HS-5 (cell line): ENCODE measurements around the gene MBLAC2.

ENCODE experiments used
- DNase-seq: peaks from one replicate; pipeline ENCODE4 v3.0.0-alpha.2; 2012; ENCODE audit warnings: low read depth

MBLAC2 gene

GRCh38 chr5:90461288-90461687 is 13.3 kb downstream of the MBLAC2 start:
- DNase-seq, result no peak

DNA sequence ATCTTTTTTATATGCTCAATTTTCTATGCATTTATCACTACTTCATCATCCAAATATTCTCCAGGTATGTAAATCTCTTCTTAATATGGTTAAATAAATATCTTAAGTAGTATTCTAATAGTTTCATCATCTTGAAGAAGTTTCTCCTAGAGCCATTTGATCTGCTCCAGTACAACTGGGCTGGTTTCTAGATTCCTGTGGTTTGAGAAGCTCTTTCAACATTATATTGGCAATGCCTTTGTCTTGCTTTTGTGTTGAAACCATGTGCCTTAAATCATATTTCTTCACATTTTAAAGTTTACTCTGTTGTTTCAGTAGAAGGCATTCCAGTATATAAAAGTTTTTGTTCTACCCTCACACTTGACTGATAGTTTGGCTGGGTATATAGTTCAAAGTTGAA is 27.6 kb downstream of the MBLAC2 start:
- no peak for DNase-seq

GRCh38 chr5:90440644-90441043 is 33.9 kb downstream of the MBLAC2 start:
- no peak for DNase-seq

DNA sequence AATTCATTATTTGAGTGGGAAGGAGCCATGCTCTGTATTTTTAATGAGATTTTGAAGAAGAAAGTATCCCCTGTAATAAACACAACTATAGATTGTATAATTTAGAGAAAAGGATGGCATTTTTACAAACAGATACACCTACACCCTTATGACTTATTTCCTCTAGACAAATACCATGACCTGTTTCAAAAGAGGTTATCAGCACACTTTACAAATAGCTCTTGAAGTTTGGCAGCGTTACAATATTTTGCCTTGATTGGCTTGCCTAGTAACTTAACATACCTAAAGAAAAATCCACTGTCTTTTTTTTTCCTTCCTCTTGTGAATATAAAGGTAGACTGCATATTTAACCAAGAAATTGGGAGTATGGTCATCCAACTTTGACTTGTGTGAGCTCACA is 36.5 kb downstream of the MBLAC2 start:
- DNase-seq, result no peak

GRCh38 chr5:90437663-90438062 is 36.9 kb downstream of the MBLAC2 start:
- DNase-seq, result no peak

- no peak for DNase-seq
Measured at GRCh38 chr5:90434116-90434714, 40.4 kb downstream of the MBLAC2 start.

DNA sequence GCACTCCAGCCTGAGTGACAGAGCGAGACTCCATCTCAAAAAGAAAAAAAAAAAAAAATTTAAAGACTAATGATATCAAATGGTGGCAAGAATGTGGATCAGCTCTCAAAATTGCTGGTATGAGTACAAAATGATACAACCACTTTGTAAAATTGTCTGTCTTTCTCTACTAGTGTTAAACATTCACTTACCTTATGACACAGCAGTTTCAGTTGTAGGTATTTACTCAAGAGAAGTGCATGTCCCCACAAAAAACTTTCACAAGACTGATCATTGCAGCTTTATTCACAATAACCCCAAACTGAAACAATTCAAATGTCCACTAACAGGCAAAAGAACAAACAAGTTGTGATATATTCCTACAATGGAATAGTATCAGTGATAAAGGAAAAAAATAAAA is 50.3 kb downstream of the MBLAC2 start:
- no peak for DNase-seq

DNA sequence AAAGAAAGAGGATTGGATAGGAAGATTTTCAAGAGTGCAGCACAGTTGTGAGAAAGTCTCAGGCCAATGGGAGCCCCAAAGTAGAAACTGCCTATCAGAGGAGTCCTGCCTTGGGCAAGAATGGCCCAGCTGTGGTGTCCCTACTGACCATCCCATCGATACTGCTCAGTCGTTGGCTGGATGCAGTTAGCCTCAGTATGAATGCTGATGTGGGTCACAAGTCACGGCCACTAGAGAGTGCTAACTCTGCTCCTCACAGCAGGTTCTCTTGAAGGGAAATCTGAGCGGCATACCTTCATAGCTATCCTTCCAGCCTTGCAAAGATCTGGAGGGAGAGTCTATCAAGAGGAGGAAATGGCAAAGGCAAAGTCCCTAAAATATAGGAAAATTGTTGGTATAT is 53.4 kb downstream of the MBLAC2 start:
- DNase-seq, result no peak

DNA sequence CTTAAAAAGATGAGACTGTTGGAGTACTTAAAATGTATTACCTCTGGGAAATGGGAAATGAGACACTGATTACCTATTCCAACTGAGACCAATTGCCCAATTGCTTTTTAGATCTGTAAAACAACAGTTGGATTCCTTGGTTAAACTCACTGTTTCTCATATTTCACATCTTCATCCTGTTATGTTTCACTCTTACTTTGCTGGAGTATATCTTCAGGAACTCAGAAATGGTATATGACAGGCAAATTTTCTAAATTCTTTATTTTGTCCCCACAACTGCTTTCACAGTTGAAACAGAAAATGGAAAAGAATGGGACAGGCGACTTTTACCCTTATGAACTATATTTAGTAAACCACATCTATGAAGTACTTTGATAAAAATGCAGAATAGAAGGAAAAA is 56.4 kb downstream of the MBLAC2 start:
- no peak for DNase-seq

GRCh38 chr5:90410178-90410762 is 64.3 kb downstream of the MBLAC2 start:
- DNase-seq, result no peak

DNA sequence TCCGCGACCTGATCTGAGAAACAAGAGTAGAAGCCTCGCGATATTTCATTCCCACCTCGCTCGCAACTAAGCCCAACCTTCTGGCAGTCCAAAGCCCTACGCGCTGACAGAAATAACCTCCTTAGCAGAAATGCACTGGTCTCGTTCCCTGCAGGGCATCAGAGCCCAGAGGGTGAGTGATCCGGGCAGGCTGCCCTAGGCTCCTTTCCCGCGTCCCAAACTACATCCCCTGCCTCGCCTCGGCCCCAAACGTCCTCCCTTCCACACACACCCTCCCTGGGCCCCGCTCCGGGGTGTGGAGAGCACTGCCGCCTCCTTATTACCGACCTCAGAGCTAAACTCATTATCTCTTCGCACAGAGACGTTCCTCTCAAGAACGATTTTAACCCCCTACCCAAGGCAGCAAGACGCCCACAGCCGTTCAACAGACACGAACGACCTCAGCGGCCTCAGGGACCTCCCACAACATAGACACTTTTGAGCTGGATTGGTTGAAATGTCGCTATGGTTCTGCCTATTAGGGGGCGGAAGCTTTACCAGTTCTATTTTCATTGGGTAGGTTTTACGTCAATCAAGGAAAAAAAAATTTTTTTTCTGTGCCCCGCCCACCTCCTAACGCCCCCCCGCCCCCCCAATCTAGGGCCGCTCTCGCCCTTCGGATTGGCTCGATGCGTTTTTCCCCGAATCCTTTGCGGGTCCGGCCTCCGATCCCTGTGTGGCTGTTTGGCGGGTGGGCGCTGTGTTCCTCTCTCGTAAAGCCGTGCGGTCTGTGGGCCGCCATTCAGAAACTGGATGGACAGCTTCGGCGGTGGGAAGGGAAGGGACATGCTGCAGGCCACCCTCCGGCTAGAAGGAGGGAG is 65.0 kb downstream of the MBLAC2 start, which contains the start of gene CETN3:
TSS of gene CETN3 (minus strand) at position 439 of the 860 bp plus-strand sequence. CDS start at position 344, 95 bp downstream.
- DNase-seq, result peak; percentile 91

GRCh38 chr5:90408571-90409317 is 65.8 kb downstream of the MBLAC2 start:
- no peak for DNase-seq
